ENCODE results near the gene SLC45A1. TPM values are rescaled to one million over a fixed set of nuclear protein-coding genes. Genes with fewer than 3 reads are reported as not detected.

The SLC45A1 gene
- total RNA-seq, 2 experiments from 2014 or later, result 0.32 to 0.44 TPM

- H3K9me3 Mint-ChIP-seq, result no peaks in the 10 kb centered on the region
- H3K4me3 Mint-ChIP-seq, result no peak overlapping the region
- H3K4me1 Mint-ChIP-seq, result no peaks in the 10 kb centered on the region
- ChIA-PET CTCF (interaction anchor here (1.3 kb wide), 1 partner anchor 196 kb away, joined by 3 read pairs; no protein-coding TSS in a partner anchor), POLR2A (no interaction called here)
- DNase-seq, result no peak
- H3K27me3 Mint-ChIP-seq, result no peaks in the 10 kb centered on the region
- no peak overlapping the region for H3K27ac Mint-ChIP-seq
- no peaks in the 10 kb centered on the region for H3K36me3 Mint-ChIP-seq (ENCODE audit: low read depth)
Observed at GRCh38 chr1:8330271-8331125, 12.6 kb downstream of the SLC45A1 start.

- ChIA-PET CTCF (no interaction called here), POLR2A (no interaction called here)
- Mint-ChIP-seq H3K9me3 (peaks cover 2% of the 10 kb centered on the region), H3K36me3 (ENCODE audit: low read depth) (no peaks in the 10 kb centered on the region), H3K27me3 (no peaks in the 10 kb centered on the region), H3K27ac (no peak overlapping the region), H3K4me1 (no peaks in the 10 kb centered on the region), H3K4me3 (no peak overlapping the region)
- no peak for DNase-seq
Observed at GRCh38 chr1:8332806-8333205, 14.9 kb downstream of the SLC45A1 start.

- ChIA-PET CTCF (interaction anchor here (0.7 to 0.8 kb wide), 2 partner anchors 98 to 318 kb away, joined by 3 read pairs; no protein-coding TSS in a partner anchor), POLR2A (no interaction called here)
- H3K4me3 Mint-ChIP-seq, result no peak overlapping the region
- DNase-seq, result no peak
- no peaks in the 10 kb centered on the region for H3K4me1 Mint-ChIP-seq
- peaks cover 2% of the 10 kb centered on the region for H3K9me3 Mint-ChIP-seq
- no peaks in the 10 kb centered on the region for H3K27me3 Mint-ChIP-seq
- H3K36me3 Mint-ChIP-seq (ENCODE audit: low read depth), result no peaks in the 10 kb centered on the region
- no peak overlapping the region for H3K27ac Mint-ChIP-seq
Observed at GRCh38 chr1:8333246-8333987, 15.5 kb downstream of the SLC45A1 start.

GRCh38 chr1:8334106-8334851 lies 16.4 kb downstream of the SLC45A1 start:
- POLR2A ChIA-PET, result no interaction called here
- Mint-ChIP-seq H3K4me3 (no peak overlapping the region), H3K27ac (no peak overlapping the region), H3K27me3 (no peaks in the 10 kb centered on the region), H3K9me3 (peaks cover 2% of the 10 kb centered on the region), H3K4me1 (no peaks in the 10 kb centered on the region), H3K36me3 (ENCODE audit: low read depth) (no peaks in the 10 kb centered on the region)
- CTCF ChIA-PET, result interaction anchor here (0.8 kb wide), 1 partner anchor 319 kb away, joined by 3 read pairs; no protein-coding TSS in a partner anchor
- DNase-seq, result no peak

GRCh38 chr1:8335246-8335645 lies 17.3 kb downstream of the SLC45A1 start:
- ChIA-PET CTCF (interaction anchor here (0.5 kb wide), 1 partner anchor 9 kb away, joined by 3 read pairs; no protein-coding TSS in a partner anchor), POLR2A (no interaction called here)
- Mint-ChIP-seq H3K36me3 (ENCODE audit: low read depth) (no peaks in the 10 kb centered on the region), H3K4me3 (no peak overlapping the region), H3K27ac (no peak overlapping the region), H3K27me3 (no peaks in the 10 kb centered on the region), H3K4me1 (no peaks in the 10 kb centered on the region), H3K9me3 (peaks cover 2% of the 10 kb centered on the region)
- DNase-seq, result no peak

GRCh38 chr1:8337776-8338525 lies 20.0 kb downstream of the SLC45A1 start:
- no peaks in the 10 kb centered on the region for H3K27me3 Mint-ChIP-seq
- no peaks in the 10 kb centered on the region for H3K36me3 Mint-ChIP-seq (ENCODE audit: low read depth)
- no peaks in the 10 kb centered on the region for H3K4me1 Mint-ChIP-seq
- H3K9me3 Mint-ChIP-seq, result peaks cover 2% of the 10 kb centered on the region
- ChIA-PET CTCF (no interaction called here), POLR2A (no interaction called here)
- no peak overlapping the region for H3K27ac Mint-ChIP-seq
- H3K4me3 Mint-ChIP-seq, result no peak overlapping the region
- no peak for DNase-seq

GRCh38 chr1:8338526-8339202 lies 20.8 kb downstream of the SLC45A1 start:
- no peak for DNase-seq
- H3K36me3 Mint-ChIP-seq (ENCODE audit: low read depth), result no peaks in the 10 kb centered on the region
- H3K27ac Mint-ChIP-seq, result no peak overlapping the region
- ChIA-PET CTCF (no interaction called here), POLR2A (no interaction called here)
- no peak overlapping the region for H3K4me3 Mint-ChIP-seq
- peaks cover 2% of the 10 kb centered on the region for H3K9me3 Mint-ChIP-seq
- no peaks in the 10 kb centered on the region for H3K4me1 Mint-ChIP-seq
- H3K27me3 Mint-ChIP-seq, result no peaks in the 10 kb centered on the region

- POLR2A ChIA-PET, result no interaction called here
- Mint-ChIP-seq H3K4me3 (no peak overlapping the region), H3K4me1 (no peaks in the 10 kb centered on the region), H3K27me3 (no peaks in the 10 kb centered on the region), H3K36me3 (ENCODE audit: low read depth) (no peaks in the 10 kb centered on the region), H3K9me3 (peaks cover 2% of the 10 kb centered on the region), H3K27ac (no peak overlapping the region)
- CTCF ChIA-PET, result interaction anchor here (0.6 kb wide), 1 partner anchor 314 kb away, joined by 3 read pairs; no protein-coding TSS in a partner anchor
- no peak for DNase-seq
Observed at GRCh38 chr1:8339203-8339600, 21.3 kb downstream of the SLC45A1 start.

GRCh38 chr1:8340448-8340847 lies 22.5 kb downstream of the SLC45A1 start:
- DNase-seq, result no peak
- H3K27me3 Mint-ChIP-seq, result no peaks in the 10 kb centered on the region
- CTCF ChIA-PET, result interaction anchor here (0.5 to 0.7 kb wide), 2 partner anchors 110 to 682 kb away, joined by 4 read pairs; no protein-coding TSS in a partner anchor
- no peak overlapping the region for H3K4me3 Mint-ChIP-seq
- POLR2A ChIA-PET, result no interaction called here
- H3K36me3 Mint-ChIP-seq (ENCODE audit: low read depth), result no peaks in the 10 kb centered on the region
- H3K9me3 Mint-ChIP-seq, result peaks cover 2% of the 10 kb centered on the region
- H3K27ac Mint-ChIP-seq, result no peak overlapping the region
- no peaks in the 10 kb centered on the region for H3K4me1 Mint-ChIP-seq

- CTCF ChIA-PET, result no interaction called here
- no peaks in the 10 kb centered on the region for H3K36me3 Mint-ChIP-seq (ENCODE audit: low read depth)
Observed at GRCh38 chr1:8342325-8342724, 24.4 kb downstream of the SLC45A1 start.

GRCh38 chr1:8343044-8343443 lies 25.1 kb downstream of the SLC45A1 start:
- H3K27me3 Mint-ChIP-seq, result no peaks in the 10 kb centered on the region
- no peaks in the 10 kb centered on the region for H3K9me3 Mint-ChIP-seq
- POLR2A ChIA-PET, result no interaction called here
- CTCF ChIA-PET, result interaction anchor here (1.9 kb wide), 1 partner anchor 328 kb away, joined by 6 read pairs; no protein-coding TSS in a partner anchor
- no peak for DNase-seq
- H3K36me3 Mint-ChIP-seq (ENCODE audit: low read depth), result no peaks in the 10 kb centered on the region
- no peaks in the 10 kb centered on the region for H3K4me1 Mint-ChIP-seq
- no peak overlapping the region for H3K4me3 Mint-ChIP-seq
- H3K27ac Mint-ChIP-seq, result no peak overlapping the region

More at GRCh38 chr1:8342325-8342724, 24.4 kb downstream of the SLC45A1 start:
- Mint-ChIP-seq H3K27me3 (no peaks in the 10 kb centered on the region), H3K4me3 (no peak overlapping the region), H3K9me3 (no peaks in the 10 kb centered on the region), H3K4me1 (no peaks in the 10 kb centered on the region), H3K27ac (no peak overlapping the region)
- POLR2A ChIA-PET, result no interaction called here
- DNase-seq, result no peak
